Lung (tissue), 12 donors: ENCODE measurements around the gene BSG. TPM values are rescaled to one million over a fixed set of nuclear protein-coding genes. Genes with fewer than 3 reads are reported as not detected.

ENCODE experiments used
- ATAC-seq: fragments of 200-7000 bp; cut with Tn5 transposase; one replicate; pipeline ENCODE4 v1.9.1; 2020; ENCODE audit warnings: moderate number of reproducible peaks; ENCODE audit not compliant: insufficient read depth, low FRiP score
- DNase-seq, 3 donors: peaks; one replicate each; pipeline ENCODE4 v3.0.0-alpha.2; 2013 to 2017
- H3K27ac ChIP-seq, 2 donors: one replicate each; pipeline ENCODE4 v1.5.1; 2013; ENCODE audit warnings: mild to moderate bottlenecking in 2 of 2, moderate library complexity in 2 of 2, control low read depth in 1 of 2, inconsistent platforms in 1 of 2, low read depth in 1 of 2, low read length in 1 of 2
- H3K27me3 ChIP-seq, 3 donors: one replicate each; pipeline ENCODE4 v1.5.1; 2013; ENCODE audit warnings: low read length in 2 of 3; ENCODE audit not compliant: control insufficient read depth in 3 of 3, insufficient read depth in 3 of 3
- H3K36me3 ChIP-seq, 4 donors: one replicate each; pipeline ENCODE4 v1.5.1; 2013; ENCODE audit warnings: low read length in 4 of 4, mild to moderate bottlenecking in 1 of 4, moderate library complexity in 1 of 4; ENCODE audit not compliant: control insufficient read depth in 4 of 4, insufficient read depth in 4 of 4
- H3K4me1 ChIP-seq, 5 donors: one replicate each; pipeline ENCODE4 v1.5.1; 2013; ENCODE audit warnings: low read length in 5 of 5, mild to moderate bottlenecking in 2 of 5, moderate library complexity in 1 of 5; ENCODE audit not compliant: control insufficient read depth in 5 of 5, insufficient read depth in 5 of 5
- H3K4me3 ChIP-seq: one replicate; pipeline ENCODE4 v1.5.1; 2013; ENCODE audit warnings: mild to moderate bottlenecking, control low read depth, moderate library complexity
- H3K9ac ChIP-seq, 2 donors: one replicate each; pipeline ENCODE4 v1.5.1; 2013; ENCODE audit warnings: low read length in 2 of 2, control low read depth in 1 of 2; ENCODE audit not compliant: insufficient read depth in 1 of 2
- H3K9me3 ChIP-seq, 4 donors: one replicate each; pipeline ENCODE4 v1.5.1; 2013; ENCODE audit warnings: low read length in 3 of 4, mild to moderate bottlenecking in 1 of 4, moderate library complexity in 1 of 4; ENCODE audit not compliant: control insufficient read depth in 4 of 4, insufficient read depth in 3 of 4
- WGBS, 2 donors: extraction: QIAGEN DNeasy Blood & Tissue Kit; methylation state at CpG; one replicate each; pipeline ENCODE4 v1.1.7; 2013; 5-methylcytosine and 5-hydroxymethylcytosine counted together
- polyA plus RNA-seq, 2 donors: library from polyadenylated mRNA; stranded (reverse); fragments of 200-250 nt; gene quantifications; one replicate each; pipeline ENCODE4 v1.2.1, GENCODE V29; 2013
- total RNA-seq, 2 donors: library from RNA; depleted of rRNA in 1 of 2; stranded (reverse); fragments of >200 nt in 1 of 2; gene quantifications; one replicate each; pipeline ENCODE4 v1.2.1, GENCODE V29; 2014 to 2021
- TF ChIP-seq, protein P1 (sequence below): IDR thresholded peaks from 2 replicates; pipeline ENCODE4 v1.5.1; 2012; ENCODE audit warnings: mild to moderate bottlenecking; ENCODE audit errors: control extremely low read depth, extremely low read depth
- donor health status: control.
- donor health status: control.
- donor health status: Bipolar disorder and iron deficiency.
- donor health status: healthy.
- donor health status: DM: yes; HTN: yes; CAD: no.

The BSG gene
- total and polyA plus RNA-seq, 4 donors = 239 to 416 (median 355) TPM

DNA sequence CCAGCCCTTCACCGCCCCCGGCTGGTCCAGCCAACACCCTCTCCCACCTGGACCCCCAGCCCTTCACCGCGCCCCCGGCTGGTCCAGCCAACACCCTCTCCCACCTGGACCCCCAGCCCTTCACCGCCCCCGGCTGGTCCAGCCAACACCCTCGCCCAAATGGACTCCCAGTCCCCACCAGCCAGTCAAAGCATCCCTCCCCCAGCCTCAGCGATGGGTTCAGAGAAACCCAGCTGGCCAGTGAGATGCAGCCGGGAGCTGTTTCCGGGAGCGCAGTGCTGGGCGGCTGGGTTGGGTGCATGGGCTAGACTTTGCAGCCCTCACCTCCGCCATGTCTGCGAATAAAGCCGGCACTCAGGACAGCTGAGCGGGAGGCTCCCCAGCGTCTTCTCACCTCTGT is 47.4 kb upstream of the BSG start:
- no peaks in the 10 kb centered on the region for H3K4me1 ChIP-seq
- H3K27me3 ChIP-seq = peaks cover 0 to 3% (median 0%) of the 10 kb centered on the region in 3 donors
- TF ChIP-seq, protein P1, sequence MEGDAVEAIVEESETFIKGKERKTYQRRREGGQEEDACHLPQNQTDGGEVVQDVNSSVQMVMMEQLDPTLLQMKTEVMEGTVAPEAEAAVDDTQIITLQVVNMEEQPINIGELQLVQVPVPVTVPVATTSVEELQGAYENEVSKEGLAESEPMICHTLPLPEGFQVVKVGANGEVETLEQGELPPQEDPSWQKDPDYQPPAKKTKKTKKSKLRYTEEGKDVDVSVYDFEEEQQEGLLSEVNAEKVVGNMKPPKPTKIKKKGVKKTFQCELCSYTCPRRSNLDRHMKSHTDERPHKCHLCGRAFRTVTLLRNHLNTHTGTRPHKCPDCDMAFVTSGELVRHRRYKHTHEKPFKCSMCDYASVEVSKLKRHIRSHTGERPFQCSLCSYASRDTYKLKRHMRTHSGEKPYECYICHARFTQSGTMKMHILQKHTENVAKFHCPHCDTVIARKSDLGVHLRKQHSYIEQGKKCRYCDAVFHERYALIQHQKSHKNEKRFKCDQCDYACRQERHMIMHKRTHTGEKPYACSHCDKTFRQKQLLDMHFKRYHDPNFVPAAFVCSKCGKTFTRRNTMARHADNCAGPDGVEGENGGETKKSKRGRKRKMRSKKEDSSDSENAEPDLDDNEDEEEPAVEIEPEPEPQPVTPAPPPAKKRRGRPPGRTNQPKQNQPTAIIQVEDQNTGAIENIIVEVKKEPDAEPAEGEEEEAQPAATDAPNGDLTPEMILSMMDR = no peak
- H3K27ac ChIP-seq = no peak overlapping the region
- H3K9ac ChIP-seq = no peak overlapping the region
- no peaks in the 10 kb centered on the region for H3K9me3 ChIP-seq
- ATAC-seq (no peak), DNase-seq (no peak)
- 72 to 80% methylated on average over 18 of the region's 18 CpGs for WGBS, 2 donors
- peaks cover 0 to 6% (median 0%) of the 10 kb centered on the region in 4 donors for H3K36me3 ChIP-seq
- no peak overlapping the region for H3K4me3 ChIP-seq

DNA sequence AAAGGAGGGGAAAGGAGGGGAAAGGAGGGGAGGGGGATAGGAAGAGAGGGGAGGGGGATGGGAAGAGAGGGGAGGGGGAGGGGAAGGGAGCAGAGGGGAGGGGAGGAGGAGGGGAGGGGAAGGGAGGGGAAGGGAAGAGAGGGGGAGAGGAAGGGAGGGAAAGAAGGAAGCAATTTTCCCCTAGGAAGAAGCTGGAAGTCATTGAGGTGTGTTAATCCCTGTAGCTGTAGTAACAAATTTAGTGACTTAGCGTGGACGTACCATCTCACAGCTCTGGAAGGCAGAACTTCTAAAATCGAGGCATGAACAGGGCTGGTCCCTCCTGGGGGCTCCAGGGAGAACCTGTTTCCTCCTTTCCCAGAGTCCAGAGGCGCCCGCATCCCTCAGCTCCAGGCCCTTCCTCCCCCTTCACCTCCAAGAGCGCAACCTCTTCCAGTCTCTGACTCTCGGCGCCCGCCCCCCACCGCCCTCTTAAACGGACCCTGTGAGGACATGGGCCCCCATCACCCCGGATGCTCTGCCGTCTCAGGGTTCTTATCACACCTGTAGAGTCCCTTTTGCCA is 46.5 kb upstream of the BSG start:
- DNase-seq (no peak), ATAC-seq (no peak)
- peaks cover 0 to 2% (median 0%) of the 10 kb centered on the region in 5 donors for H3K4me1 ChIP-seq
- WGBS, 2 donors = 50 to 55% methylated on average over 13 of the region's 13 CpGs
- peaks cover 0 to 3% (median 0%) of the 10 kb centered on the region in 3 donors for H3K27me3 ChIP-seq
- H3K36me3 ChIP-seq = peaks cover 0 to 3% (median 0%) of the 10 kb centered on the region in 4 donors
- no peak overlapping the region for H3K9ac ChIP-seq
- H3K4me3 ChIP-seq = no peak overlapping the region
- H3K9me3 ChIP-seq = peaks cover 0 to 2% (median 0%) of the 10 kb centered on the region in 4 donors
- TF ChIP-seq, protein P1 = no peak
- H3K27ac ChIP-seq = no peak overlapping the region

DNA sequence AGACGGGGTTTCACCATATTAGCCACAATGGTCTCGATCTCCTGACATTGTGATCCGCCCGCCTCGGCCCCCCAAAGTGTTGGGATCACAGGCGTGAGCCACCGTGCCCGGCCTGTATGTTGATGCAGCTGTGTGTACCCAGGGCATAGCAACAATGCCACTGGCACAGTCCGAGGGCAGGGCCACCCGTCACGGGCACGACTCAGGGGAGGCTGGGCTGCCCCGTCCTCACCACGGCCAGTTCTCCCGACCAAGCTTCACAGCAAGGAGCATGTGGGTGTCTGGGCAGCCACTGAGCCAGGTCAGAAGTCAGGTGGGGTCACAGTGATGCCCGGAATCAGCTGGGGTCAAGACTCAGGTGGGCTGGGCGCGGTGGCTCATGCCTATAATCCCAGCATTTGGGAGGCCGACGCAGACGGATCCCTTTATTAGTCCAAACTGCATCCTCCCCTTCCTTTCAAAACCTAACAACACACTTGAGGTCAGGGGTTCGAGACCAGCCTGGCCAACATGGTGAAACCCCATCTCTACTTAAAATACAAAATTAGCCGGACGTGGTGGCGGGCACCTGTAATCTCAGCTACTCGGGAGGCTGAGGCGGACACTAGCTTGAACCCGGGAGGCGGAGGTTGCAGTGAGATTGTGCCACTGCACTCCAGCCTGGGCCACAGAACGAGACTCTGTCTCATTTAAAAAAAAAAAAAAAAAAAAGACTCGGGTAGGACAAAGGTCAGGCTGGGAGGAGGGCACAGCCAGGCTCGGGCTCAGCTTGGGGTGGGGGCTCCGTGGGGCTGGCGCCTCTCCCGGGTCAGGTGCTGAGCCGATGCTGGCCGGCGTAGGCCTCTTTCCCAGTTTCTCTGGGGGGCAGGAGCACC is 42.0 kb upstream of the BSG start:
- WGBS, 2 donors = 68 to 71% methylated on average over 38 of the region's 38 CpGs
- Histone ChIP-seq H3K4me1 (peaks cover 0 to 19% (median 8%) of the 10 kb centered on the region in 5 donors), H3K27ac (peak overlapping the region; percentile 92 to 99), H3K27me3 (peaks cover 0 to 1% (median 0%) of the 10 kb centered on the region in 3 donors), H3K36me3 (no peaks in the 10 kb centered on the region), H3K9me3 (peaks cover 0 to 2% (median 0%) of the 10 kb centered on the region in 4 donors), H3K4me3 (peak overlapping the region; percentile 73), H3K9ac (no peak overlapping the region)
- no peak for DNase-seq
- TF ChIP-seq, protein P1 = no peak
- ATAC-seq = no peak
